ENCODE measurements around the gene RPS15.

Gene RPS15

DNA sequence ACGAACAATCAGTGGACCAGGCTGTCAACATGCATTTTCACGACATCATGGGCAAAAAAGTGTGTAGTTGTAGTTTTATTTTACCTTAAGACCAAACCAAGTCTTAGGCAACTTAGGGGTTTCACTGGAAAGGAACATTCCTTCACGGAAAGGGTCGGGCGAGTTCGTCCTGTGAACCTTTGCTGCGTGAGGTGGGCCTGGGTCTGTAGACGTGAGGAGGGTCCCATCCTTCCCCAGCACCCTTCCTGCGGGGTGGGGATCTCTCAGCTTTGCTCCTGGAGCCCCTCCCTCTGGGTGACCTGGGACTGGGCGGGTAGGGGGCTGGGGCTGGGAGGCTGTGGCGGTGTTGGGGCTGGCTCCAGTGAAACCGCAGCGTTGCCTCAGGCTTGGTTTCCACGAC, 12.3 kb upstream of the RPS15 start:
- Histone ChIP-seq H3K27ac (ENCODE audit: insufficient read depth in 1 of 2, low read depth in 1 of 2, low read length in 2 of 2, poor library complexity in 1 of 2, severe bottlenecking in 2 of 2) (no peak overlapping the region), H3K4me3 (ENCODE audit: control insufficient read depth in 1 of 7, extremely low read depth in 1 of 7, insufficient read depth in 4 of 7, low read depth in 2 of 7, low read length in 6 of 7) (no peak overlapping the region), H3K27me3 (replicated peaks in 2 of 5; ENCODE audit: control insufficient read depth in 4 of 5, insufficient read depth in 5 of 5, low read length in 4 of 5) (no peaks in the 10 kb centered on the region), H3K36me3 (ENCODE audit: control insufficient read depth in 4 of 4, insufficient read depth in 4 of 4, low read length in 3 of 4) (peaks cover 19 to 95% (median 79%) of the 10 kb centered on the region in 4 experiments), H3K9me3 (ENCODE audit: control extremely low read depth in 1 of 5, control insufficient read depth in 4 of 5, insufficient read depth in 2 of 5, low read depth in 1 of 5, low read length in 4 of 5) (no peaks in the 10 kb centered on the region), H3K4me1 (ENCODE audit: control extremely low read depth in 1 of 4, control insufficient read depth in 4 of 4, insufficient read depth in 4 of 4, low read length in 3 of 4) (no peaks in the 10 kb centered on the region)
- 95% methylated on average over 10 of the region's 14 CpGs for whole genome bisulfite sequencing (ENCODE audit: insufficient coverage)
- CTCF ChIA-PET: no interaction called here
- POLR2A ChIA-PET: interaction anchor here (0.5 kb wide), 1 partner anchor 12 kb away, joined by 4 read pairs; no protein-coding TSS in a partner anchor
- no peak for DNase-seq

DNA sequence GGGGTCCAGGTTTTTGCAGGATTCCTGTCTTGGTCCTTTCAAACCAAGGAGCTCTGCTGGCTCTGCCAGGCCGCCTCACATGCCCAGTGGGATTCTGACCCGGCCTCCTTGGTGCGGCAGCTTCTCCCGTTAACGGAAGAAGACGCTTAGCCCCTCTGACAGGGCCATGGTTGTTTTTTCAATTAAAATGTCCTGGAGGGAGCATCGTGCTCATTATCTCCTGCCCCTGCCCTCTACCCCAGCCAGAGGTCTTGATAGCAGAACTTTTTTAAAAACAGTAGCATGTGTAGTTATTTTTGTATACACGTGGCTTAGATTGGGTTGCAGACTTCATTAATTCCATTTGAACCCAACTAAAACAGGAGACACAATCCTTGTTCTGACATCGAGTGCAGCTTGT, 11.5 kb upstream of the RPS15 start:
- Histone ChIP-seq H3K4me3 (ENCODE audit: control insufficient read depth in 1 of 7, extremely low read depth in 1 of 7, insufficient read depth in 4 of 7, low read depth in 2 of 7, low read length in 6 of 7) (no peak overlapping the region), H3K4me1 (ENCODE audit: control extremely low read depth in 1 of 4, control insufficient read depth in 4 of 4, insufficient read depth in 4 of 4, low read length in 3 of 4) (no peaks in the 10 kb centered on the region), H3K27ac (ENCODE audit: insufficient read depth in 1 of 2, low read depth in 1 of 2, low read length in 2 of 2, poor library complexity in 1 of 2, severe bottlenecking in 2 of 2) (no peak overlapping the region), H3K9me3 (ENCODE audit: control extremely low read depth in 1 of 5, control insufficient read depth in 4 of 5, insufficient read depth in 2 of 5, low read depth in 1 of 5, low read length in 4 of 5) (no peaks in the 10 kb centered on the region), H3K27me3 (replicated peaks in 2 of 5; ENCODE audit: control insufficient read depth in 4 of 5, insufficient read depth in 5 of 5, low read length in 4 of 5) (no peaks in the 10 kb centered on the region), H3K36me3 (ENCODE audit: control insufficient read depth in 4 of 4, insufficient read depth in 4 of 4, low read length in 3 of 4) (peaks cover 19 to 90% (median 74%) of the 10 kb centered on the region in 4 experiments)
- DNase-seq: no peak
- 95% methylated on average over 7 of the region's 9 CpGs for WGBS (ENCODE audit: insufficient coverage)
- CTCF ChIA-PET: interaction anchor here (1.3 kb wide), 1 partner anchor 10 kb away, joined by 9 read pairs; no protein-coding TSS in a partner anchor
- POLR2A ChIA-PET: no interaction called here

DNA sequence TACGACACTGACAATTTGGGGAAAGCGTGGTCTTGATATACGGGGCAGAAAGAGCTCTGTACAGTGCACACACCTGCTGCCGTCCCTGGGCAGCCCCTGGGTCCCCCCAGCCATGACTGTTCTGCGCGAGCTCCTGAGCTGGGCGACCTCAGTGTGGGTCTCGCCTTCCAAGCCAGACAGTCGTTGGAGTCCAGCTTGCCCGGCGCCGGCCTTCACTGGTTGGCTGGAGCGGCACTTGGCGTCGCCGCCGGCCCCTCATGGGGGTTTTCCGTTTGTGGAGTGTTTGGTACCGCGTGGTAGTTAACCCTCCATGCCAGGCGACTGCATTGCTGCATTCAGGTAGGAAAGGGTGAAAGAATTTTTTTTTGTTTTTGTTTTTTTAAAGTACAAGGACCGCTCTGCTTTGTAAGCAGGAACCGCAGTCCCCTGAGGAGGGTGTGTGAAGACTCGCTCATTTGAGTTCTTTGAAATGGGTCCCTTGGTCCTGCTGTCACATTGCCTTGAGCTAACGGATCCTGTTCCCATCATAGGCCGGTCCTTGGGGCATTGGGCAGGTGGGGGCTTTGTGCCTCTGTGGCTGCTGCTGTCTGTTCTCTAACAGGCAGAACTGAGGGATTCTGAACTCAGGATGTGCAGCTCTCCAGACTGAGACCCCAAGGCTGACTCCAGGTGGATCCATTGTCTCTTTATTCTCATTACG, 10.8 kb upstream of the RPS15 start:
- peaks cover 13 to 90% (median 73%) of the 10 kb centered on the region in 4 experiments for H3K36me3 ChIP-seq (ENCODE audit: control insufficient read depth in 4 of 4, insufficient read depth in 4 of 4, low read length in 3 of 4)
- POLR2A ChIA-PET: no interaction called here
- CTCF ChIA-PET: interaction anchor here (1.3 kb wide), 1 partner anchor 10 kb away, joined by 9 read pairs; no protein-coding TSS in a partner anchor
- no peaks in the 10 kb centered on the region for H3K27me3 ChIP-seq (replicated peaks in 2 of 5; ENCODE audit: control insufficient read depth in 4 of 5, insufficient read depth in 5 of 5, low read length in 4 of 5)
- H3K9me3 ChIP-seq (ENCODE audit: control extremely low read depth in 1 of 5, control insufficient read depth in 4 of 5, insufficient read depth in 2 of 5, low read depth in 1 of 5, low read length in 4 of 5): no peaks in the 10 kb centered on the region
- DNase-seq: no peak
- WGBS (ENCODE audit: insufficient coverage): 93% methylated on average over 24 of the region's 27 CpGs
- H3K4me3 ChIP-seq (ENCODE audit: control insufficient read depth in 1 of 7, extremely low read depth in 1 of 7, insufficient read depth in 4 of 7, low read depth in 2 of 7, low read length in 6 of 7): no peak overlapping the region
- H3K27ac ChIP-seq (ENCODE audit: insufficient read depth in 1 of 2, low read depth in 1 of 2, low read length in 2 of 2, poor library complexity in 1 of 2, severe bottlenecking in 2 of 2): no peak overlapping the region
- no peaks in the 10 kb centered on the region for H3K4me1 ChIP-seq (ENCODE audit: control extremely low read depth in 1 of 4, control insufficient read depth in 4 of 4, insufficient read depth in 4 of 4, low read length in 3 of 4)

DNA sequence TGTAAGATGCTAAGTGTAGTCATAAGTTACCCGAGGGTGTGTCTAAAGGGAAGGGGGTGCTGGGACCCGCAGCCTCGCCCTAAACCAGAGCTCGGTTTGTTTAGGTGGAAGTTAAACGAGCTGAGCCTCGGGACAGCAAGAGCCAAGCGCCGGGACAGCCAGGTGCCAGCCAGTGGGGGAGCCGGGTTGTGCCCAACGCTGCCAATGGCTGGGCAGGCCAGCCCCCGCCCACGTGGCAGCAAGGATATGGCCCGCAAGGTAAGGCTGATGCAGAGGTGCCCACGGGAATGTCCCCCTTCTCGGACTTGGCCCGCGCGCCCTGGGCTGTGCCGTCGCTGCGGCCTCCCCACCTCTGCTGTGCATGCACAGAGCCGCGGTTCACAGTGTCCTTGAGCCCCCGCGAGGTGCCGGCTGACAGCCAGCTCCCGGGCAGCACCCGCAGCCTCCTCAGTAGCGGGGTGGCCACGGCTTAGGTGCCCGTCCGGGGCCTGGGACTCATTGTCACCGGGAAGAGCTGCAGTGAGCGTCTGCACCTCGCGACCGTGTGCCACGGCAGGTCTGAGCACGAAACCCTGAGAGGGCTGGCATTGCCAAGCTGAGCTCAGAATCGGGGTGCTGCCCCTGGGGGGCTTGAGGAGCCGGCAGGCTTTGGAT, 9.3 kb upstream of the RPS15 start:
- H3K9me3 ChIP-seq (ENCODE audit: control extremely low read depth in 1 of 5, control insufficient read depth in 4 of 5, insufficient read depth in 2 of 5, low read depth in 1 of 5, low read length in 4 of 5): no peaks in the 10 kb centered on the region
- no peak for DNase-seq
- no peak overlapping the region for H3K4me3 ChIP-seq (ENCODE audit: control insufficient read depth in 1 of 7, extremely low read depth in 1 of 7, insufficient read depth in 4 of 7, low read depth in 2 of 7, low read length in 6 of 7)
- WGBS (ENCODE audit: insufficient coverage): 96% methylated on average over 37 of the region's 41 CpGs
- no peak overlapping the region for H3K27ac ChIP-seq (ENCODE audit: insufficient read depth in 1 of 2, low read depth in 1 of 2, low read length in 2 of 2, poor library complexity in 1 of 2, severe bottlenecking in 2 of 2)
- H3K36me3 ChIP-seq (ENCODE audit: control insufficient read depth in 4 of 4, insufficient read depth in 4 of 4, low read length in 3 of 4): peaks cover 9 to 90% (median 74%) of the 10 kb centered on the region in 4 experiments
- CTCF ChIA-PET: no interaction called here
- H3K4me1 ChIP-seq (ENCODE audit: control extremely low read depth in 1 of 4, control insufficient read depth in 4 of 4, insufficient read depth in 4 of 4, low read length in 3 of 4): no peaks in the 10 kb centered on the region
- POLR2A ChIA-PET: no interaction called here
- no peaks in the 10 kb centered on the region for H3K27me3 ChIP-seq (replicated peaks in 2 of 5; ENCODE audit: control insufficient read depth in 4 of 5, insufficient read depth in 5 of 5, low read length in 4 of 5)

DNA sequence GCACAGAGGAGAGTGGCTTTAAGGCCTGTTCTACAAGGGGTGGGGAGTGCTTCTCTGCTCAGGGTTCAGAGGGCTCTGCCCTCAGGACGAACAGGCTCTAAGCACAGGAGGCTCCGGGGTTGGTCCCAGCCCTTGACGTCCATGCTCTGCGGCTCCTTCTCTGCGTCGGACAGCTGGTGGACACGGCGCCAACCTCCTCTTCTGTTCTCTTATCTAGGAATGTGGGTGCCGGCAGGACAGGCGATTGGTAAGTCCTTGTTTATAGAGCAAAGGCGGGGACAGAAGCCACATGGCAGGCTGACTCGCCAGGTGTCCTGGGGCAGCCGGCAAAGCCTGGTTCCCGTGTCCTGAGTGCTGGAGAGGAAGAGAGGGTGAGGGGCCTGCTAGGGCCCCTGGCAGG, 8.4 kb upstream of the RPS15 start:
- CTCF ChIA-PET: no interaction called here
- Histone ChIP-seq H3K27me3 (replicated peaks in 2 of 5; ENCODE audit: control insufficient read depth in 4 of 5, insufficient read depth in 5 of 5, low read length in 4 of 5) (no peaks in the 10 kb centered on the region), H3K4me3 (ENCODE audit: control insufficient read depth in 1 of 7, extremely low read depth in 1 of 7, insufficient read depth in 4 of 7, low read depth in 2 of 7, low read length in 6 of 7) (no peak overlapping the region), H3K9me3 (ENCODE audit: control extremely low read depth in 1 of 5, control insufficient read depth in 4 of 5, insufficient read depth in 2 of 5, low read depth in 1 of 5, low read length in 4 of 5) (no peaks in the 10 kb centered on the region), H3K36me3 (ENCODE audit: control insufficient read depth in 4 of 4, insufficient read depth in 4 of 4, low read length in 3 of 4) (peaks cover 9 to 91% (median 74%) of the 10 kb centered on the region in 4 experiments), H3K4me1 (ENCODE audit: control extremely low read depth in 1 of 4, control insufficient read depth in 4 of 4, insufficient read depth in 4 of 4, low read length in 3 of 4) (no peaks in the 10 kb centered on the region), H3K27ac (ENCODE audit: insufficient read depth in 1 of 2, low read depth in 1 of 2, low read length in 2 of 2, poor library complexity in 1 of 2, severe bottlenecking in 2 of 2) (peak overlapping the region in 1 of 2 experiments; percentile 16)
- WGBS (ENCODE audit: insufficient coverage): 95% methylated on average over 13 of the region's 14 CpGs
- POLR2A ChIA-PET: no interaction called here
- DNase-seq: no peak

DNA sequence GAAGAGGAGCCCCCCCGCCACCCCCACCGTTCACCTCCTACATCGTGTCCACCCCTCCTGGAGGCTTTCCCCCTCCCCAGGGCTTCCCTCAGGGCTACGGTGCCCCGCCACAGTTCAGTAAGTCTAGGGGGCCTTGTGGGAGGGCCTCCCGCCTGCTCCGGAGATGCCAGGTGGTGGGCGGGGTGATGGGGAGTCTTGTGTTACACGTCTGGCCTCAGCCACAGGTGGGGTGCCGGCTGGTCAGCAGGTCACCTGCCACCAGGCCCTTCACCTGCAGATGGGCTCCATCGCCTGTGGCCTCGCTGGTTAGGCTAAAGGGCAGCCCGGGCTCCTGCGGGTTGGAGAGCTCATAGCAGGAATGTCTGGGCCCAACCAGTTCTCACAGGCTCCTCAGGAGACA, 8.0 kb upstream of the RPS15 start:
- DNase-seq: no peak
- ChIA-PET POLR2A (no interaction called here), CTCF (interaction anchor here (0.7 to 1.2 kb wide), 2 partner anchors 11 to 14 kb away, joined by 3 to 5 read pairs; no protein-coding TSS in a partner anchor)
- Histone ChIP-seq H3K27me3 (replicated peaks in 2 of 5; ENCODE audit: control insufficient read depth in 4 of 5, insufficient read depth in 5 of 5, low read length in 4 of 5) (no peaks in the 10 kb centered on the region), H3K36me3 (ENCODE audit: control insufficient read depth in 4 of 4, insufficient read depth in 4 of 4, low read length in 3 of 4) (peaks cover 6 to 89% (median 72%) of the 10 kb centered on the region in 4 experiments), H3K9me3 (ENCODE audit: control extremely low read depth in 1 of 5, control insufficient read depth in 4 of 5, insufficient read depth in 2 of 5, low read depth in 1 of 5, low read length in 4 of 5) (no peaks in the 10 kb centered on the region), H3K27ac (ENCODE audit: insufficient read depth in 1 of 2, low read depth in 1 of 2, low read length in 2 of 2, poor library complexity in 1 of 2, severe bottlenecking in 2 of 2) (no peak overlapping the region), H3K4me3 (ENCODE audit: control insufficient read depth in 1 of 7, extremely low read depth in 1 of 7, insufficient read depth in 4 of 7, low read depth in 2 of 7, low read length in 6 of 7) (no peak overlapping the region), H3K4me1 (ENCODE audit: control extremely low read depth in 1 of 4, control insufficient read depth in 4 of 4, insufficient read depth in 4 of 4, low read length in 3 of 4) (no peaks in the 10 kb centered on the region)
- 95% methylated on average over 10 of the region's 14 CpGs for WGBS (ENCODE audit: insufficient coverage)
